Keratinocyte (primary cell): Measurements from ENCODE around the gene BMX.

Experiments used
- CTCF ChIP-seq, 3 experiments: IDR thresholded peaks in 1 of 3; conservative IDR thresholded peaks in 1 of 3; optimal IDR thresholded peaks in 1 of 3; 2 replicates in 2 of 3; 3 replicates in 1 of 3; pipeline versions ENCODE3 to v1.5.1; 2011; ENCODE audit warnings: low read length in 3 of 3, mild to moderate bottlenecking in 3 of 3, moderate library complexity in 2 of 3, control low read depth in 1 of 3, inconsistent platforms in 1 of 3; ENCODE audit not compliant: insufficient read depth in 2 of 3; ENCODE audit errors: extremely low read depth in 1 of 3
- EZH2 ChIP-seq: IDR thresholded peaks from one replicate; pipeline ENCODE4 v1.6.1; 2012; ENCODE audit warnings: inconsistent platforms, mild to moderate bottlenecking, low read length, moderate library complexity

- TF ChIP-seq CTCF (optimal IDR thresholded peaks at IDR 0.05 in 1 of 3, IDR thresholded peaks at IDR 0.05 in 1 of 3, conservative IDR thresholded peaks at IDR 0.05 in 1 of 3; ENCODE audit: extremely low read depth in 1 of 3, insufficient read depth in 2 of 3, low read length in 3 of 3) = no peak
- TF ChIP-seq EZH2 = no peak
Measured at GRCh38 chrX:15500497-15500966, at the start of gene BMX.
